DOHH2 (cell line): ENCODE results near the gene DIS3L2.

Experiments
- CTCF ChIP-seq: fragments of 200-600 bp; sonication (generic); IDR thresholded peaks from one replicate; pipeline ENCODE4 v1.5.1; 2014; ENCODE audit warnings: antibody characterized with exemption, mild to moderate bottlenecking, low read depth, low read length; ENCODE audit not compliant: poor library complexity, severe bottlenecking
- EZH2phosphoT487 ChIP-seq: fragments of 200-600 bp; sonication (generic); IDR thresholded peaks from 2 replicates; pipeline ENCODE4 v1.6.1; 2017; ENCODE audit warnings: borderline replicate concordance, mild to moderate bottlenecking, antibody characterized with exemption, low read length, moderate library complexity, mixed read lengths

- TF ChIP-seq CTCF (no peak), EZH2phosphoT487 (no peak)
Measured at GRCh38 chr2:232376713-232377112, 415.2 kb downstream of the DIS3L2 start.
